HG02642 (cell line): ENCODE data around the gene TCP11.

Experiments
- ATAC-seq: cut with Tn5 transposase; IDR thresholded peaks from one replicate; pipeline ENCODE4 v1.9.1; 2021; ENCODE audit warnings: mild to moderate bottlenecking; ENCODE audit not compliant: unreplicated experiment, poor library complexity

TCP11 gene

DNA sequence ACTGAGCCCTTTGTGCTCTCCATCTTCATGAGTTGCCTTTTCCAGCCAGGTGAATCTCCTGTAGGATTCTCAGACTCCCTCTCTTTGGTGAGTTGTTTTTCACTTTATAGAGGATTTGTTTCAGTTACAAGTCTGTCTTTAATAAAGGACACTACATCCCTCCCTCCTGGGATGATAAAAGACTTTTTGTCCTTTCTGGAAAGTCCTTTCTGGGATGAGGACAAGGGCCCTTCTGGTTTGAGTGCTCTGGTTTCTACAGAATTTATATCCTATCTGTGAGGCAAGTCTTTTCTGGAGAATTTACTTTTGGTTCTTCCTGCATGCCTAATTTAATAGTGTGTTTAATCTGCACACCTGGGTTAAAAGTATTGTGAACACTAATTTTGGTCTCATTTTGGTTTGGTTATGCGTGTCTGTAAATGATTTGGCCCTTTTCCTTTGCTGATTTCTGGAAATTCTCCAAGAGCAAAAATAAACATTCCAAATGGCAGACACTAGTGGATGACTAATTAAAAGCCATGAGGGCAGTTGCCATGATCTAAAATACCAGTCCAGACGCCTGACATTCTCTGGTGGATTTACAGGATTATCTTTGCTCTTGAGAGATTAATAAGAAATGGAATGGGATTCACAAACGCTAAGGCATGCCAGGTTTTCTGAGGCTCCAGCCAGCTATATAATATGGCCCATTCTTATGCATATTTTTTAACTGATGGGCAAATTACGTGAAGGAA lies 44.8 kb downstream of the TCP11 start:
- no peak for ATAC-seq

DNA sequence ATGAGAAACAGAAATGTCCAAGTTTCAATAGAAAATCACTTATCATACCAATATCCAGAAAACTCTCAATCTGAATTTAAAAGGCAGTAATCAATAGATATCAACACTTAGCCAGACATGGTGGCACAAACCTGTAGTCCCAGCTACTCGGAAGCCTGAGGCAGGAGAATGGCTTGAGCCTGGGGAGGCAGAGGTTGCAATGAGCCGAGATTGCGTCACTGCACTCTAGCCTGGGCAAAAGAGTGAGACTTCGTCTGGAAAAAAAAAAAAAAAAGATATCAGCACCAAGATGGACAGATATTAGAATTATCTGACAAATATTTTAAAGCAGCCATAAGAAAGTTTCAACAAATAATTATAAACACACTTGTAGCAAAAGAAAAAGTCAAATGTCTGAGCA lies 47.0 kb downstream of the TCP11 start:
- no peak for ATAC-seq

DNA sequence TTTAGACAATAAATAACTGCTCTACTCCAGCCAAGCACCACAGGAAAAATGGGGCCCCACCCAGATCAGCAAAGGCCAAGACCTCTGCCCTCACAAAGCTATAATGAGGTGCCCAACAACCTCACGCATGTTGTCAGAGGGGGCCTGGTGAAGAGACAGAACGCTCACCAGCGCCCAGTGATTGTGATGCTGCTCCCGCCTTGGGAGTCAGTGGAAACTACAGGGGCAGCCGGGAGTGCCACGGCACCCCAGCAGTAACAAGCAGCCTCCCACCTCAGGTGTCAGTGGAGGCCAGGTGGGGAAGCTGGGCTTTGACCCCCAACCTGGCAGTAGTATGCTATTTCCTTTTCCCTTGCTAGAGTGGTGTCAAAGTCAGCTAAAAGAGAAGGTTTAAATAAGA lies 47.4 kb downstream of the TCP11 start:
- ATAC-seq: no peak

DNA sequence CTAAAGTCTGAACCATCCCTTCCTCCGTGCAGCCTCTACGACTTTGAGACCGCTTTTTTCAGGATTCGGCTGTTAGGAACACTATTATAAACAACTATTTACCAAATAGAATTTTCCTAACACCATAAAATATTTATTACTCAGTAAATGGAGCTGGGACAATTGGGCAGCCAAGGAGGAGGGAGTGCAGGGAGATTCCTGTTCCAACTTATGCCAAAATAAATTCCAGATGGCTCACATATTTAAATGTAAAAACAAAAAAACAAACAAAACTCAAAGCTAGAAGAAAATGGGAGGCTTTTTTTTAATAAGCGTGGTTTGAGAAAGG lies 48.1 kb downstream of the TCP11 start:
- ATAC-seq: no peak

DNA sequence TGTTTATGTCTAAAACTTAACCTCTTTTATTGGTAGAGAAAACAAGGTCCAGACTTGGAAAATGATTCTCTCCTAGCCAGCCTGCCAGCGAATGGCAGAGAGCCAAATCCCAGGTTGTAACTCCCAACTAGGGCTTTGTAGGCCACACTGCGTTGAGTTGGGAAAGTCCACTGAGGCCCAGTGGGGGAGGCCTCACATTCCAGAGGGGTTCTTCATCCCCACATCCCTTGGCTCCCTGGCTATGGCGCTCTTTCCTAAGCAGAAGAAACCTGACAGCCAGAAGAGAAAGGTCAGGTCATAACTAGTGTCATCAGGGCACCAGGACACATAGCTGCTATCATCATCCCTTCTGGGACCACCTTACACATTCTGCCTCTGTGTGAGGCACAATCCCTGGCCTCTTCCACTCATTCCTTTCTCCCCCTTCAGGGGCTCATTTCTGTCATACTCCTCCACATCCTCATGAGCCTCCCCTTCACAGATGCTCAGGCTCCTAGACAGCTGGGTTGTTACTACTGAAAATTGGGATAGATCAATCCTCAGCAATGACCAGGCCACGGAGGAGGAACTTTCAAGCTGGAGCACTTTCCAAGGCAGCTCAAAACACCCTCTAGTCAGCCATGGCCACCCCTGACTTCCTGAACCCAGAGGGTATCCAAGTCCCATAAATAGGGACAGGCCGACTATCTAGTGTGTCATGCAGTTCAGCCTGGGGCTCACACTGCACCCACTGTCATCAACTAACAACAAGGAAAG lies 48.6 kb downstream of the TCP11 start:
- no peak for ATAC-seq

DNA sequence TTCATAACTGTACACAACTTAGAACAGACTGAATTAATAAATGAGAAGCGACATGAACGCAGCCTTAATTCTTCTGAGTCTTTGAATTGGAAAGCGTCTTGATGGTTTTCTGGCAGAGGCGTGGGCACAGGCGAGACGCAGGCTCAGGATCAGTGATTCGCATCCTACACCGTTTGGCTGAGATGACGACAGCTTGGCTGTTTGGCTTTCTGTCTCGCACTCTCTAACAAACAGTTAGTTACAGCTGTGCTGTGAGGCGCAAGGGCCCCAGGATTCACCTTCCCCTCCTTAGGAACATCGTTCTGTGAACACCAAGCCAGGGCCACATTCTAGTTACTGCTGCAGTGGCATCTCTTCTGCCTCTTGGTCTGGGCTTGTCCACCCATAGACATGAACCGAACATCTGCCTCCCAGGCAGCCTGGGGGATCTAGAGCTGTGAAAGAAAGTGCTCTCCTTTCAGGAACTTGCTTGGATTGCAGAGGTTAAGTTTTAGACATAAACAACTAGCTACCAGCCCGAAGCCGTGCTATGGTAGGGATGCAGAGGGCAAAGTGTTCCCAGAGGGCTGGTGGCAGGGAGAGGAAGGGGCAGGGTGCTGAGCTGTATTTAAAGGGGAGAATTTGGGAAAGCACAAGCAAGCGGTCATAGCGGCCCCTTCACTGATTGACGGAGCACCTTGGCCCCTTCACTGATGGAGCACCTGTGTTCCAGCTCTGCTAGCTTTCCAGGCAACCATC lies 49.6 kb downstream of the TCP11 start:
- ATAC-seq: no peak

DNA sequence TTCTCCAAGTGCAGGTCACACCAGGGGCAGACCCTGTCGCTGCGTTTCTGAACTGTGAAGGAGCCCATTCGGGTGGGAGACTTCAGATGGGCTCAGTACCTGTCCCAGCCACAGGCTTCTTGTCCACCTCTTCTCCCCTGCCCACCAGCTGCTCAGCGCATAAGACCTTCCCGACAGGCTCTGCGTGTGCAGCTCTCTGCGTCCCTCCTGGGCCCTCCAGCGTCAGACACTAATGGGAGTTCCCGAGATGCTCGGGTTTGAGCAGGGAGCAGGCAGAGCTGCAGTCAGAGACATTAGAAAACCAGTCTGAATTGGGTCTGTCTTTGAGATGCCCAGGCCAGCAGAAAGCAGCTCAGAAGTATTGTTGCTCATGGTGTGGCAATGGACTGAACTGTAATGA lies 50.4 kb downstream of the TCP11 start:
- ATAC-seq: no peak

DNA sequence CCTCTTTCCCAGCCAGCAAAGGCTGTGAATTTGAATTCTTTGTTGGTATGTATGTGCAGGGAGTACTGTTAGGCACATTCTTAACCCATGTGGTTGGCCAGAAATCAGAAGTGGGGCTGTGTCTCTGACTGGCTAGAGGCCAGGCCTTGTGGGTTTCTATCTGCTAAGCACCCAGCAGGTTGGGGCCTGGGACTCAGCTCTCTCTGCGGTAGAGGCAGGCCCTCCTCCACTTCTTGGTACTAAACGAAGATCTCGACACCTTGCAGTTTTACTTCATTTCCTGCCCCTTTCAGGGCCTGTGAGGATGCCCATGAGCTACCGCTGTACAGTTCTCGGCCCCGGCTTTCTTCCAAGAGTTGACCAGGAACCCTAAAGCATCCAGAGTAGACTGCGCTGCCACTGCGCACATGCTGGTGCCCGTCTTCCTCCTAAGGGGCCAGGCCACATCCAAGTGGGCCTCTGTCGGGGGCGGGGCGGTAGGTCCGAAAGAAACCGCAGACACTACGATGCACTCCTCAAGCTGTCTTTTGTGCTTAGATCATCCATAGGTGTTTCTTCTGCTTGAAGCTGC lies 51.1 kb downstream of the TCP11 start:
- no peak for ATAC-seq

DNA sequence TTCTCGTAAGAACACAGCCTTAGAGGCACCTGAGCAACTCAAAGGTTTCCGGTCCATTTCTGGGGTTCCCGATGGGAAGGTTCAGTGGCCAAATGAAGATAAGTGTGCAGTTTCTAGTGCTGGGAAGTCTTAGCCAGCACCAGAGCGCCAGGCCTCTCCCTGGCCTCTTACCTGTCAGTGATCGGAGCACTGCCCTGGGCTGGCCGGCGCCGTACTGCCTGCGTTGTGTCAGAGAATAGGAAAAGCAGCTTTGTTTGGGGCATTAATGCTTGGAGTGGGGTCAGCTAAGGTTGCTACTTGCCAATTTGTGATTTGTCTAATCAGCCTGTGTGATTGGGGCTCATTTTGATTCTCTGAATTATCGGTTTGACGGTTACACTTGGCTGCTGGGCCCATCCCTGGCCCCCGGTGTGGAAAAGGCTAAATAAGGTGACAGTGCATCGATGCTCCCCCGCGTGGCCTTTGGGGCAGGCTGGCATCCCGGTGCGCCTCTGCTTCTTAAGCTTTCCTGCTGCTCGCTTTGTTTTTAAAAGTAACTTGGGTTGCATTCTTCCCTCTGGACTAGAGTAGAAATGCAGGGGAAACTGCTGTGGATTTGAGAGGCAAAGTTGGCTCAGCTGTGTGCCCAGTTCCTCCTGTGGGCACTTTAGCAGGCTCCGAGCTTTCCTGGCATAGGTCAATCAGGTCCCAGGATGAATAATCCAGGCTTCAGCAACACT lies 51.8 kb downstream of the TCP11 start:
- no peak for ATAC-seq

DNA sequence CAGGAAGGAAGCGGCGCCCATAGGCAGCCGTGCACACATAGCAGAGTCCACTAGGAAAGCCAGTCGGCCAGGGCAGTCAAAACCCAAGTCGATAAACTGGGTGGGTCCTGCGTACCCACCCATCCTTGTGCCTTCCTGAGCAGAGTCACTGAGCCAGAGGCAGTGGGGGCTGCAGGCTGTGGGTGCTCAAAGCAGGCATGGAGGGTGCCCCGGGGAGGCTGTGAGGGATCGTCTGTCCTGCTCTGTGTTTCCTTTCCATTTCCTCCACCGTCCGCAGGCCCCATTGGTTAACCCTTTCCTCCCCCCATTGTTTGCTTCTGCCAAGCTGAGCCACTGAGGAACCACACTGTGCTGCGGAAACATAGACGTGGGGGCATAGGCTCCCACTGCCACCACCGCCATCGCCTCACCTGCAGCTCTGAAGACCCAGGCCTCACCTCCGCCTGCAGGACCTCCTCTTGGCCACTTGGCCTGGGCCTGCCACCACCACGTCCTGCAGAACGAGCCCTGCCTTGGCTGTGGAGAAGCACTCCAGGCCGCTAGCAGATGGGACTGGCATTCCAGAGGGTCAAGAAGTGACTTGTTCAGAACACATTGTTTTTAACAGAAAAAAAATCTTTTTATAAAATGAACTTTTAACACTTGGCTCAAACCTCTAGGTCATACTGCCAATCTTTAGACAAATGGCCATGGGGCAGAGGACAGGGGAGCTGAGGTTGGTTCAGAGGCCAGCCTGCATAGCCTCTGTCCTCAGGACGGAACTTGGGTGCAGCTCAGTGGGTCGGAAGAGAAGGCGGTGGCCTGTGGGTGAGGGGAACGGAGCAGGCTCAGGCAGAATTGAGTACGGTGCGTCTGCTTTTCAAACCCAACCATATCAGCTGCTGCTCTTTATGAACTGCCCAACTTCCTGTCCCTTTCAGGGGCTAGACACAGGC lies 52.6 kb downstream of the TCP11 start:
- no peak for ATAC-seq

DNA sequence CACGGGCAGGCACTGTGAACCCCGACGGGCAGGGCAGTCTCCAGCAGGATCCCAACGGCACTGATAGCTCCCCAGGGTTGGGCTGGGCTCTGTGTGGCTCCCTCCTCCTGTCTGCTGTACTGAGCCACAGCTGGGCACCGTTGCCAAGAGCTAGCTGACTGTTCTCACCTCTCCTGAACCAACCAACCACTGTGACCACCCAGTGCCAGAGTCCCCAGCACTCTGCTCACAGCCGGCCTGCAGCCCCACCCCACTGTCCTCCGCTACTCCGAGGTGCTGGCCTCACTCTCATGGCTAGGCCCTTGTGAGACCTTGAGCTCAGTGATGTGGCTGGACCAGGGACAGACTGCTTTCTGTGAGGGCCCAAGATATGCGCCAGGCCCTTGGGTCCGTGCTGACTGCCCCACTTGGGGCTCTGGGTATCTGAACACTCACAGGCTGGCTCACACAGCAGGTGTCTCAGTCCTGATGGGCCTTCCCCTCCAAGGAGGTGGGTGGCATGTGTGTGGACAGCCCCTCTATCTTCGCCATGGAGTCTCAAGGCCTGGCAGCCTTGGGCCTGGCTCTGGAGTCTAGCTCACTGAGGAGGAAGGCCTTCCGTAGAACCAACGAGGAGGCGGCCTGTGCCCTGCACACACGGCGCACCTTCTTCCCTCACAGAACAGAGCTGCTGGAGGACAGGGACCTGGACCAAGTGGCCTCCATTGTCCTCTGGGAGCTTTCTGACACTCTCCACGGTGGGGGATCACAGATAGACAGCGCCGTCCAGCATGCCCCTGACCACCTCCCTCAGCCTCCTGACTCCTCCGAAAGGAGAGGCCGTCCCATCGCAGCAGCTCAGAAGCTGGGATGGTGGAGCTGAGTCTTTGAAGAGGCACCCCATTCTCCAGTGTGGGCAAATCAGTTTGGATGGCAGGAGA lies 53.5 kb downstream of the TCP11 start:
- no peak for ATAC-seq

DNA sequence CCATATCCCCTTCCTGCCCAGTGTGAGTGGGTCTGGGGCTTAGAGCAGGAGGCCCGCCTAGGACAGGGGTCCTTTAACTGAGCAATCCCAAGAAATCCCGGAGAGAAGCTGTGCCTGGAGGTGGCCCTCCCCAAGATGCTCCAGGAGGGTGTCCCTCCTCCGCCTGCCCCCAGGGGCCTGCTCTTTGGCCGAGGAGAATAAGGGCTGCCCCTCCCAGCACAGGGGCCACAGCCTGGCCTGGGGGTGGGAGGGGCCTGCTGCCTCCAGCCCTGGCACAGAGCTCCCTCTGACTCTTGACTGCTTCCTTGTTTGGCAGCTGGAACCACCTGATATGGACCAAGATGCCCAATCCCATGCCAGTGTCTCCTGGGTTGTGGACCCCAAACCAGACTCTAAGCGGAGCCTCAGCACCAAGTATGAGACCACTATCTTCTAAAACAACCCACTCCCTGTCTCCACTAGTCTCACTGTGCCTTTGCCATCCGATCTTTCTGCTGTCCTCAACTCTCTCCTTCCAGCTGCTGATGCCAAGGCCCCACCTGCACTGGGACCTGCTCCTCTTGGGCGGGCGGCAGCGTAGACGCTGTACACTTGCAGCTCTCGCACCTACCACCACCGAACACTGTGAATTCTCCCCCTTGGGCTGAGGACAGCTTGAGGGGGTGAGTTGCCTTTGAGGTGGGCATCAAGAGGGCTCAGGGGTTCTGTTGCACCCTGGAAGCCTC lies 54.3 kb downstream of the TCP11 start:
- ATAC-seq: no peak

DNA sequence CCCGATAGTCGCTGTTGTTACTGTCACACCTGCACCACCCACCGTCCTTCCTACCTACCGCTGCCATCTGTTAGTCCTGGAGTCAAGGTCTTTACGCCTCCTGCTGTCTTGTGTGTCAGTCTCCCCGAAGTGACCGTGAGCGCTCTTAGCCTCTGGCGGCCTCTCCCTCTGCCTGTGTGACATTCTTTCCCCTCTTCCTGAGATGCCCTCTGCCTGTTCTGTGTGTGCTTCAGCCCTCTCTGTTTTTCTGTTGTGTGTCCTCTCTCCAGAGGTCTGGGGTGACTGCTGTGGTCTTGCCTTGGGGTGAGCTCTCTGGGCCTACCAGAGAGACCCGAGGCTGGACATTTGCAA lies 54.9 kb downstream of the TCP11 start:
- no peak for ATAC-seq

DNA sequence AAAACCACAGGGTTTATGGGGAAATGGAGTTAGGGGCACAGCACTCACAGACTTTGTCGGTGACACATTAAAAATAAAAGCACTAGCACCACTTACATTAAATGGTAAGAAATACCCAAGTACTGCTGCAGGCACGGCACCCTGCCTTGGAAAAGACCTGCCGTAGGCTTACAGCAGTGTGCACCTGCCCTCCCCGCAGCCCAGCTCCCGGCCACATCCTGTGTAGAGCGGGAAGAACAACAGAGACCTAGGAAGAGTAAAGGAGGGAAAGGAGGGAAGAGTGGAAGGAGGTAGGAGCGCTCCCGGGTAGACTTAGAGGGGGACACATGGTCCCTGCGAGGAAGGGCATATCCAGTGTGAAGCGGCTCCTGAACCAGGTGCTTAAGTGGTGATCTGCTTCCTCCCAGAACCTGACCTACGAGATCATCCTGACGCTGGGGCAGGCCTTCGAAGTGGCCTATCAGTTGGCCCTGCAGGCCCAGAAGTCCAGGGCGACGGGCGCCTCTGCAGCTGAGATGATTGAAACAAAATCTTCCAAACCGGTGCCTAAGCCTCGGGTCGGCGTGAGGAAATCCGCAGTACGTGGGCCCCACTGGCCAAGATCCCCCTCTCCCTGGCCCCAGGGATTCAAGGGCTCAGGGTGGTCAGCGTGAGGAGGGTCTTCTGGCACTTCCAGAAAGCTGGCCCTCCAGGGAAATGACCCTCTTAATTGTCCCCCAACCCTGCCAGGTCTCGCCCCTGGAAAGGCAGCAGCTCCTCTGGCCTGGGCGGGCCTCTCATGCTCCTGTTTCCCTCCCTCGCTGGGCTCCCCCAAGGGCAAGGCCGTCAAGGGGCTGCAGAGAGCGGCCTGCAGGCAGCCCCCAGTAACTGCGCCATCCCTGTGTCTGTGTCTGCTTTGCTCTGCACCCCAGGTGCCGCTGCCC lies 55.5 kb downstream of the TCP11 start:
- no peak for ATAC-seq

DNA sequence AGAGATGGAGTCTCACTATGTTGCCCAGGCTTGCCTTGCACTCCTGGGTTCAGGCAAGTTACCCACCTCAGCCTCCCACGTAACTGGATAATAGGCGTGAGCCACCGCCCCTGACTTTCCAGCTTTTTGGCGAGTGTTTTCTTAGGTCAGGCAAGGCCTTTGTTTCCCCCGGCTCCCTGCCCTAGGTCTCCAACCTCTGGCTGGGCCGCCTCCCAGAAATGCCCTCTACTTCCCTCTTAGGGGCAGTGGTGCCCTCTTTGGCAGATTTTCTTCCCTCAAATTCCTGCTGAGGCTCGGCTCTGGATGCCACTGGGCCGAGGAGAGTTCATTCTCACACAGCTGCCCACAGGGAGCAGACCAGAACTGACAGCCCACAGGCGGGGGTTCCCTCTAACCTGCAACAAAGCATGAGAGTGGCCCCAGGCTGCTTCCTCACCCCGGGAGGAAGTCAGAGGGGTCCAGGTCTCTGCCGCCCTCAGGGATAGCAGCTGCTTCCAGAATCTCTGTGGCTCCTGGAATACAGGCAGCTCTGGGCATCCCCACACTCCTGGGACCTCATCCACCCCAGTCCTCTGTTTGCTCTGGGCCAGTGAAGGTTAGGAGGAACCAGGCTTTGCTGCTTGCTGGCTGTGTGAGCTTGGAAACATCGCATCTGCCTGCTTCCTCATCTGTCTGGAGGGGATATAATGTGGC lies 56.5 kb downstream of the TCP11 start:
- no peak for ATAC-seq

DNA sequence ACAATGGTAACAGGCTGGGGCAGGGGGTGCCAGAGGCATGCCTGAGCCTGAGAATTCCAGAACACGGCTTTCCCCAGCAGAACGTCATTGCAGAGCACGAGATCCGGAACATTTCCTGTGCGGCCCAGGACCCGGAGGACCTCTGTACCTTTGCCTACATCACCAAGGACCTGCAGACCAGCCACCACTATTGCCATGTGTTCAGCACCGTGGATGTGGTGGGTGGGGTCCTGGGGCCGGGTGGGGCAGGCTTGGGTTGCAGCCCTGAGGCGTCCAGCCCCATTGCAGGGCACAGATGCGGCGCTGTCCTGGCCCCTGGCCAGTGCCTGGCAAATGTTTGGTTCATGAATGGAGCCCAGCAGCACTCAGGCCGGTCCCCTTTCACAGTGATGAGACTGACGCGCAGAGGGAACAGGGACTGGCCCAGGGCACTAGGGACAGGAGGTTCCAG lies 57.1 kb downstream of the TCP11 start:
- ATAC-seq: no peak
